MM.1S (cell line): ENCODE measurements around the gene WIPI1.

Experiments used
- DNase-seq: peaks from one replicate; pipeline ENCODE4 v3.0.0-alpha.2; 2015
- H2AFZ ChIP-seq: fragments of 300-600 bp; sonication (generic); 2 replicates; pipeline ENCODE4 v1.6.0; 2016; ENCODE audit warnings: antibody characterized with exemption, low read length
- H3F3A ChIP-seq: fragments of 300-600 bp; sonication (generic); 2 replicates; pipeline ENCODE4 v1.6.1; 2016; ENCODE audit warnings: mild to moderate bottlenecking, antibody characterized with exemption, low read length, moderate library complexity, mixed read lengths; ENCODE audit not compliant: insufficient read depth
- H3K27ac ChIP-seq: fragments of 300-600 bp; sonication (generic); 2 replicates; pipeline ENCODE4 v1.5.1; 2016; ENCODE audit warnings: mild to moderate bottlenecking, low read length
- H3K27me3 ChIP-seq: fragments of 300-600 bp; sonication (generic); replicated peaks from 2 replicates; pipeline ENCODE4 v1.6.0; 2016; ENCODE audit warnings: low read length; ENCODE audit not compliant: insufficient read depth
- H3K36me3 ChIP-seq: fragments of 300-600 bp; sonication (generic); replicated peaks from 2 replicates; pipeline ENCODE4 v1.6.1; 2016; ENCODE audit warnings: mild to moderate bottlenecking, low read length, mixed read lengths; ENCODE audit not compliant: insufficient read depth
- H3K4me1 ChIP-seq: fragments of 300-600 bp; sonication (generic); 2 replicates; pipeline ENCODE4 v1.6.1; 2016; ENCODE audit warnings: low read length, mixed read lengths
- H3K4me2 ChIP-seq: fragments of 300-600 bp; sonication (generic); 2 replicates; pipeline ENCODE4 v1.6.0; 2016; ENCODE audit warnings: low read depth, low read length
- H3K4me3 ChIP-seq: fragments of 300-600 bp; sonication (generic); 2 replicates; pipeline ENCODE4 v1.5.1; 2016; ENCODE audit warnings: low read length, mixed read lengths
- H3K79me2 ChIP-seq: fragments of 300-600 bp; sonication (generic); 2 replicates; pipeline ENCODE4 v1.6.1; 2016; ENCODE audit warnings: mixed run types, low read length, mixed read lengths
- H3K9ac ChIP-seq: fragments of 300-600 bp; sonication (generic); 2 replicates; pipeline ENCODE4 v1.6.1; 2016; ENCODE audit warnings: low read length, mixed read lengths
- H3K9me2 ChIP-seq: fragments of 300-600 bp; sonication (generic); replicated peaks from 2 replicates; pipeline ENCODE4 v1.6.1; 2016; ENCODE audit warnings: mild to moderate bottlenecking, low read length, mixed read lengths; ENCODE audit not compliant: insufficient read depth
- H3K9me3 ChIP-seq: fragments of 300-600 bp; sonication (generic); replicated peaks from 2 replicates; pipeline ENCODE4 v1.6.1; 2016; ENCODE audit warnings: mild to moderate bottlenecking, low read length, mixed read lengths; ENCODE audit not compliant: insufficient read depth
- H4K20me1 ChIP-seq: fragments of 300-600 bp; sonication (generic); 2 replicates; pipeline ENCODE4 v1.6.1; 2016; ENCODE audit warnings: mild to moderate bottlenecking, low read length, moderate library complexity, mixed read lengths; ENCODE audit not compliant: insufficient read depth
- CTCF ChIP-seq: fragments of 300-600 bp; sonication (generic); IDR thresholded peaks from 2 replicates; pipeline ENCODE4 v1.5.1; 2016; ENCODE audit warnings: antibody characterized with exemption, low read length, mixed read lengths
- EZH2 ChIP-seq: fragments of 300-600 bp; sonication (generic); optimal IDR thresholded peaks from 2 replicates; pipeline ENCODE3; 2017; ENCODE audit warnings: low read depth, mild to moderate bottlenecking, antibody characterized with exemption, low read length, mixed read lengths
- EZH2phosphoT487 ChIP-seq: fragments of 300-600 bp; sonication (generic); IDR thresholded peaks from 2 replicates; pipeline ENCODE4 v1.6.1; 2018; ENCODE audit warnings: antibody characterized with exemption, low read length

Gene WIPI1

GRCh38 chr17:68462381-68463210 lies 5.3 kb upstream of the WIPI1 start:
- peak overlapping the region; percentile 94 for H3K27ac ChIP-seq
- DNase-seq, result peak; percentile 88

GRCh38 chr17:68461589-68461988 lies 4.3 kb upstream of the WIPI1 start:
- no peaks in the 10 kb centered on the region for H4K20me1 ChIP-seq
- no peaks in the 10 kb centered on the region for H3K9me2 ChIP-seq
- H2AFZ ChIP-seq, result 0 out of 2 replicates have a peak overlapping the region, but pooled peaks have one; percentile 40
- peak overlapping the region; percentile 82; the same call in 1 of the 2 replicates for H3K9ac ChIP-seq
- H3F3A ChIP-seq, result peaks cover 54% of the 10 kb centered on the region
- peaks cover 48% of the 10 kb centered on the region for H3K4me1 ChIP-seq
- no peak for TF ChIP-seq CTCF
- no peak for TF ChIP-seq EZH2phosphoT487
- no peak for TF ChIP-seq EZH2
- peak; percentile 52 for DNase-seq
- no peaks in the 10 kb centered on the region for H3K27me3 ChIP-seq
- peak overlapping the region; percentile 94 for H3K27ac ChIP-seq
- H3K36me3 ChIP-seq, result no peaks in the 10 kb centered on the region
- H3K9me3 ChIP-seq, result no peaks in the 10 kb centered on the region
- peak overlapping the region; percentile 71 for H3K4me2 ChIP-seq
- H3K79me2 ChIP-seq, result peaks cover 5% of the 10 kb centered on the region
- no peak overlapping the region; the same call in 1 of the 2 replicates for H3K4me3 ChIP-seq

More at GRCh38 chr17:68462381-68463210, 5.3 kb upstream of the WIPI1 start:
- peak overlapping the region; percentile 40 for H2AFZ ChIP-seq
- peak overlapping the region; percentile 23; the same call in 1 of the 2 replicates for H3K9ac ChIP-seq
- H3K4me3 ChIP-seq, result no peak overlapping the region
- H3K4me2 ChIP-seq, result peak overlapping the region; percentile 71
- no peaks in the 10 kb centered on the region for H3K9me3 ChIP-seq
- H3F3A ChIP-seq, result peaks cover 54% of the 10 kb centered on the region
- H3K9me2 ChIP-seq, result no peaks in the 10 kb centered on the region
- H3K27me3 ChIP-seq, result no peaks in the 10 kb centered on the region
- H3K4me1 ChIP-seq, result peaks cover 52% of the 10 kb centered on the region
- TF ChIP-seq EZH2phosphoT487, result no peak
- peak; percentile 72 for TF ChIP-seq CTCF
- H3K79me2 ChIP-seq, result no peaks in the 10 kb centered on the region
- no peaks in the 10 kb centered on the region for H4K20me1 ChIP-seq
- H3K36me3 ChIP-seq, result no peaks in the 10 kb centered on the region

GRCh38 chr17:68461122-68461539 lies 3.8 kb upstream of the WIPI1 start:
- no peak for DNase-seq
- no peaks in the 10 kb centered on the region for H3K9me3 ChIP-seq
- no peak for TF ChIP-seq EZH2
- no peak for TF ChIP-seq EZH2phosphoT487
- no peak for TF ChIP-seq CTCF
- no peaks in the 10 kb centered on the region for H3K27me3 ChIP-seq
- H3K4me2 ChIP-seq, result peak overlapping the region; percentile 71
- H3K4me3 ChIP-seq, result no peak overlapping the region
- H3K9me2 ChIP-seq, result no peaks in the 10 kb centered on the region
- no peaks in the 10 kb centered on the region for H3K36me3 ChIP-seq
- peaks cover 10% of the 10 kb centered on the region for H3K79me2 ChIP-seq
- 0 out of 2 replicates have a peak overlapping the region, but pooled peaks have one; percentile 40 for H2AFZ ChIP-seq
- peaks cover 51% of the 10 kb centered on the region for H3F3A ChIP-seq
- H3K9ac ChIP-seq, result peak overlapping the region; percentile 82; the same call in 1 of the 2 replicates
- H3K27ac ChIP-seq, result peak overlapping the region; percentile 94
- no peaks in the 10 kb centered on the region for H4K20me1 ChIP-seq
- peaks cover 47% of the 10 kb centered on the region for H3K4me1 ChIP-seq
